Motor neuron (in vitro differentiated cells): Measurements from ENCODE around the gene SYNPR. TPM values are rescaled to one million over a fixed set of nuclear protein-coding genes. Genes with fewer than 3 reads are reported as not detected.

ENCODE experiments used
- ATAC-seq, 8 experiments: fragments of 200-7000 bp; cut with Tn5 transposase; replicated peaks in 6 of 8; 2 replicates each; pipeline ENCODE4 v1.8.0; 2021; ENCODE audit warnings: mild to moderate bottlenecking in 8 of 8, moderate library complexity in 8 of 8
- H3K27ac ChIP-seq, 2 donors: fragments of 250-450 bp; sonication (Bioruptor Pico); 2 replicates each; pipeline ENCODE4 v1.9.0; 2021; ENCODE audit warnings: antibody characterized with exemption in 2 of 2, mild to moderate bottlenecking in 2 of 2, moderate library complexity in 1 of 2
- H3K4me1 ChIP-seq, 2 donors: fragments of 250-450 bp; sonication (Bioruptor Pico); replicated peaks in 1 of 2; 2 replicates each; pipeline ENCODE4 v1.6.1; 2021; ENCODE audit warnings: antibody characterized with exemption in 2 of 2, mild to moderate bottlenecking in 2 of 2, moderate library complexity in 1 of 2
- H3K4me3 ChIP-seq, 5 donors: fragments of 250-450 bp; sonication (Bioruptor Pico); 2 replicates each; pipeline ENCODE4 v1.9.0; 2021; ENCODE audit warnings: antibody characterized with exemption in 5 of 5, mild to moderate bottlenecking in 5 of 5, moderate library complexity in 4 of 5
- WGBS, 10 experiments: fragments of 450-650 bp; shearing (Covaris generic); methylation state at CpG; one replicate each; pipeline ENCODE4 v1.0.0; 2022; 5-methylcytosine and 5-hydroxymethylcytosine counted together
- in situ Hi-C, 9 experiments: fragments of 400-800 bp; cut with MboI; loops; one replicate each; pipeline ENCODE4 v1.15.0; 2021; ENCODE audit warnings: low sequenced_read_pairs in 9 of 9, low pct_unique_long_range_greater_than_20kb in 2 of 9; ENCODE audit not compliant: unreplicated experiment in 9 of 9
- total RNA-seq, 8 experiments: library from RNA; unstranded; fragments of 300-600 nt; gene quantifications; 2 replicates each; pipeline versions ENCODE4 v1.2.3 to v1.2.4, GENCODE V29; 2022

The SYNPR gene
- total RNA-seq, 8 experiments from 2014 or later: 0.18 to 6.3 (median 1.9) TPM

- WGBS, 10 experiments: 30 to 100% (median 88%) methylated on average over 1 to 3 of the region's 3 CpGs; no CpG with 5 or more reads in 4 of the 10 experiments
- in situ Hi-C loops: no loop called here
- no peak for ATAC-seq
- Histone ChIP-seq H3K4me3 (no peak overlapping the region), H3K4me1 (no peaks in the 10 kb centered on the region), H3K27ac (no peak overlapping the region)
Observed at GRCh38 chr3:63493101-63493500, 215.0 kb downstream of the SYNPR start.

GRCh38 chr3:63494646-63495045 is 216.5 kb downstream of the SYNPR start:
- H3K4me1 ChIP-seq: no peaks in the 10 kb centered on the region
- WGBS, 10 experiments: no CpG with 5 or more reads among the region's 1 CpG
- in situ Hi-C loops: no loop called here
- no peak overlapping the region for H3K4me3 ChIP-seq
- ATAC-seq: no peak
- no peak overlapping the region for H3K27ac ChIP-seq

- peak in 1 of 8 experiments; percentile 32 for ATAC-seq
- Histone ChIP-seq H3K4me3 (no peak overlapping the region), H3K27ac (no peak overlapping the region), H3K4me1 (no peaks in the 10 kb centered on the region)
- in situ Hi-C loops: no loop called here
- WGBS, 10 experiments: 6 to 100% (median 80%) methylated on average over 1 to 2 of the region's 2 CpGs
Observed at GRCh38 chr3:63497641-63498040, 219.5 kb downstream of the SYNPR start.

GRCh38 chr3:63500196-63500595 is 222.1 kb downstream of the SYNPR start:
- Histone ChIP-seq H3K4me1 (no peaks in the 10 kb centered on the region), H3K4me3 (no peak overlapping the region), H3K27ac (no peak overlapping the region)
- 50 to 98% (median 83%) methylated on average over 1 to 4 of the region's 5 CpGs for WGBS, 10 experiments
- ATAC-seq: no peak
- in situ Hi-C loops: no loop called here

GRCh38 chr3:63508305-63508704 is 230.2 kb downstream of the SYNPR start:
- H3K4me3 ChIP-seq: no peak overlapping the region
- in situ Hi-C loops: no loop called here
- WGBS, 10 experiments: 14 to 100% (median 83%) methylated on average over 1 of the region's 1 CpG; no CpG with 5 or more reads in 5 of the 10 experiments
- peaks cover 6 to 16% of the 10 kb centered on the region in 2 donors for H3K4me1 ChIP-seq
- ATAC-seq: peak in 2 of 8 experiments; percentile 22 to 39
- no peak overlapping the region for H3K27ac ChIP-seq

- no peak for ATAC-seq
- Histone ChIP-seq H3K27ac (no peak overlapping the region), H3K4me1 (peaks cover 6 to 16% of the 10 kb centered on the region in 2 donors), H3K4me3 (no peak overlapping the region)
- in situ Hi-C loops: no loop called here
Observed at GRCh38 chr3:63508771-63509170, 230.7 kb downstream of the SYNPR start.

GRCh38 chr3:63513791-63514190 is 235.7 kb downstream of the SYNPR start:
- in situ Hi-C loops: no loop called here
- Histone ChIP-seq H3K4me1 (peaks cover 6 to 16% of the 10 kb centered on the region in 2 donors), H3K4me3 (no peak overlapping the region), H3K27ac (no peak overlapping the region)
- no peak for ATAC-seq
- WGBS, 10 experiments: 14 to 100% (median 82%) methylated on average over 1 of the region's 1 CpG; no CpG with 5 or more reads in 2 of the 10 experiments

GRCh38 chr3:63514678-63515077 is 236.6 kb downstream of the SYNPR start:
- H3K4me3 ChIP-seq: no peak overlapping the region
- peaks cover 6 to 16% of the 10 kb centered on the region in 2 donors for H3K4me1 ChIP-seq
- H3K27ac ChIP-seq: no peak overlapping the region
- ATAC-seq: no peak
- WGBS, 10 experiments: 17 to 100% (median 83%) methylated on average over 1 to 4 of the region's 4 CpGs
- in situ Hi-C loops: no loop called here

GRCh38 chr3:63519426-63519825 is 241.3 kb downstream of the SYNPR start:
- no peak for ATAC-seq
- no peak overlapping the region for H3K27ac ChIP-seq
- H3K4me3 ChIP-seq: no peak overlapping the region
- in situ Hi-C loops: no loop called here
- no peaks in the 10 kb centered on the region for H3K4me1 ChIP-seq
- 0 to 100% (median 53%) methylated on average over 1 to 3 of the region's 3 CpGs; no CpG with 5 or more reads in 2 of the 10 experiments for WGBS, 10 experiments

GRCh38 chr3:63521657-63522056 is 243.5 kb downstream of the SYNPR start:
- Histone ChIP-seq H3K4me1 (no peaks in the 10 kb centered on the region), H3K4me3 (no peak overlapping the region), H3K27ac (no peak overlapping the region)
- in situ Hi-C loops: no loop called here
- WGBS, 10 experiments: 100% methylated on average over 1 of the region's 1 CpG; no CpG with 5 or more reads in 8 of the 10 experiments
- ATAC-seq: no peak

- in situ Hi-C loops: no loop called here
- Histone ChIP-seq H3K27ac (no peak overlapping the region), H3K4me1 (peaks cover 0 to 8% of the 10 kb centered on the region in 2 donors), H3K4me3 (no peak overlapping the region)
- no peak for ATAC-seq
- 28 to 100% (median 50%) methylated on average over 2 to 4 of the region's 5 CpGs; no CpG with 5 or more reads in 5 of the 10 experiments for WGBS, 10 experiments
Observed at GRCh38 chr3:63523100-63523499, 245.0 kb downstream of the SYNPR start.

GRCh38 chr3:63528325-63529000 is 250.4 kb downstream of the SYNPR start:
- in situ Hi-C loops: no loop called here
- Histone ChIP-seq H3K27ac (no peak overlapping the region), H3K4me3 (no peak overlapping the region), H3K4me1 (peaks cover 0 to 8% of the 10 kb centered on the region in 2 donors)
- WGBS, 10 experiments: 10 to 100% (median 80%) methylated on average over 1 to 4 of the region's 4 CpGs; no CpG with 5 or more reads in 2 of the 10 experiments
- ATAC-seq: no peak

GRCh38 chr3:63532521-63532920 is 254.4 kb downstream of the SYNPR start:
- Histone ChIP-seq H3K4me1 (peaks cover 0 to 3% of the 10 kb centered on the region in 2 donors), H3K4me3 (no peak overlapping the region), H3K27ac (no peak overlapping the region)
- ATAC-seq: no peak
- in situ Hi-C loops: no loop called here
- 20 to 93% (median 70%) methylated on average over 1 to 5 of the region's 5 CpGs; no CpG with 5 or more reads in 3 of the 10 experiments for WGBS, 10 experiments

GRCh38 chr3:63538919-63539318 is 260.8 kb downstream of the SYNPR start:
- in situ Hi-C loops: no loop called here
- 13 to 100% (median 100%) methylated on average over 1 of the region's 1 CpG; no CpG with 5 or more reads in 2 of the 10 experiments for WGBS, 10 experiments
- H3K4me1 ChIP-seq: no peaks in the 10 kb centered on the region
- H3K4me3 ChIP-seq: no peak overlapping the region
- no peak overlapping the region for H3K27ac ChIP-seq
- peak in 1 of 8 experiments; percentile 56 for ATAC-seq
